HepG2 (cell line): ENCODE data around the gene RPL41. TPM values are rescaled to one million over a fixed set of nuclear protein-coding genes. Genes with fewer than 3 reads are reported as not detected.

Source experiments
- AGO1 ChIP-seq: fragments of 200-400 bp; formaldehyde crosslinking; IDR thresholded peaks from 2 replicates; pipeline ENCODE4 v1.6.1; 2017; ENCODE audit warnings: mild to moderate bottlenecking, low read depth, low read length, moderate library complexity; ENCODE audit not compliant: poor library complexity, severe bottlenecking
- ARNT ChIP-seq: fragments of 450-650 bp; IDR thresholded peaks from 2 replicates; pipeline ENCODE4 v1.6.1; 2017
- HNRNPL ChIP-seq: fragments of 200-400 bp; formaldehyde crosslinking; IDR thresholded peaks from 2 replicates; pipeline ENCODE4 v1.6.1; 2017; ENCODE audit warnings: mild to moderate bottlenecking, low read depth, low read length
- RARG ChIP-seq: sonication (generic); formaldehyde crosslinking; IDR thresholded peaks from 2 replicates; pipeline ENCODE4 v1.4.0; 2020; ENCODE audit warnings: low read depth, mild to moderate bottlenecking, missing genetic modification reagents
- RFXAP ChIP-seq: sonication (generic); formaldehyde crosslinking; IDR thresholded peaks from 2 replicates; pipeline ENCODE4 v1.4.0; 2020; ENCODE audit warnings: missing genetic modification reagents, borderline replicate concordance
- SALL2 ChIP-seq: sonication (generic); formaldehyde crosslinking; IDR thresholded peaks from 2 replicates; pipeline ENCODE4 v1.8.1; 2023; ENCODE audit warnings: mild to moderate bottlenecking, missing genetic modification reagents, inconsistent platforms
- ZNF142 ChIP-seq: sonication (generic); formaldehyde crosslinking; IDR thresholded peaks from 2 replicates; pipeline ENCODE4 v1.4.0; 2020; ENCODE audit warnings: missing genetic modification reagents
- ZNF264 ChIP-seq: sonication (generic); formaldehyde crosslinking; IDR thresholded peaks from 2 replicates; pipeline ENCODE4 v1.4.0; 2020; ENCODE audit warnings: missing genetic modification reagents
- ZNF33B ChIP-seq: sonication (generic); formaldehyde crosslinking; IDR thresholded peaks from 2 replicates; pipeline ENCODE4 v1.5.1; 2020; ENCODE audit warnings: mild to moderate bottlenecking, missing genetic modification reagents
- polyA plus RNA-seq, 8 experiments: library from polyadenylated mRNA; depleted of rRNA in 3 of 8; stranded (reverse) in 7 of 8; unstranded in 1 of 8; fragments of >200 nt; fragmentation: Illumina TruSeq in 4 of 8; extraction: Trizol in 4 of 8; gene quantifications; 2 replicates each; pipeline versions ENCODE4 v1.2.1 to v1.2.3, GENCODE V29; 2011 to 2016; ENCODE audit warnings: low read depth in 4 of 8, missing spikeins in 1 of 8, mixed read lengths in 1 of 8; ENCODE audit not compliant: insufficient read depth in 1 of 8
- total RNA-seq, 5 experiments: library from RNA; depleted of rRNA; stranded (reverse); fragments of >200 nt; fragmentation: Illumina TruSeq; extraction: Trizol; gene quantifications; 2 replicates each; pipeline ENCODE4 v1.2.3, GENCODE V29; 2016; ENCODE audit warnings: low read depth in 1 of 5

RPL41 gene
- total and polyA plus RNA-seq, 2 of the 13 experiments (the other 11 are each of a cell fraction or from before 2014, with no cell fraction given): 4,012 to 7,670 TPM

GRCh38 chr12:56164345-56164729, 47.9 kb downstream of the RPL41 start (continued):
- TF ChIP-seq ZNF142: no peak
- no peak for TF ChIP-seq ZNF33B (CRISPR knock-in tag)
- TF ChIP-seq HNRNPL: peak; percentile 67
- TF ChIP-seq ZNF264: no peak
- no peak for TF ChIP-seq SALL2 (CRISPR knock-in tag)
- TF ChIP-seq ARNT: no peak
- TF ChIP-seq AGO1: peak; percentile 45
- TF ChIP-seq RFXAP (CRISPR knock-in tag): no peak
- no peak for TF ChIP-seq RARG (CRISPR knock-in tag)
- TF ChIP-seq, all 625 proteins: peak for 4
